ENCODE results near the gene GP5.
A peak's percentile ranks its signal among the peaks of the same experiment; 100 is the strongest.

The GP5 gene

GRCh38 chr3:194384156-194384555 lies 14.9 kb downstream of the GP5 start:
- H3K27ac ChIP-seq = no peak overlapping the region
- no peak for TF ChIP-seq CTCF (conservative IDR thresholded peaks at IDR 0.05)

- H3K27ac ChIP-seq = no peak overlapping the region
- TF ChIP-seq CTCF (conservative IDR thresholded peaks at IDR 0.05) = no peak
These were observed 15.7 kb downstream of the GP5 start for GRCh38 chr3:194383276-194383940.

GRCh38 chr3:194382892-194383223 lies 16.2 kb downstream of the GP5 start:
- no peak for TF ChIP-seq CTCF (conservative IDR thresholded peaks at IDR 0.05)
- H3K27ac ChIP-seq = no peak overlapping the region

GRCh38 chr3:194382196-194382891 lies 16.7 kb downstream of the GP5 start:
- TF ChIP-seq CTCF (conservative IDR thresholded peaks at IDR 0.05) = no peak
- no peak overlapping the region for H3K27ac ChIP-seq

- no peak for TF ChIP-seq CTCF (conservative IDR thresholded peaks at IDR 0.05)
- H3K27ac ChIP-seq = peak overlapping the region; percentile 46; the same call in 1 of the 2 replicates
These were observed 17.6 kb downstream of the GP5 start for GRCh38 chr3:194381460-194381875.

- H3K27ac ChIP-seq = no peak overlapping the region
- TF ChIP-seq CTCF (conservative IDR thresholded peaks at IDR 0.05) = no peak
These were observed 18.7 kb downstream of the GP5 start for GRCh38 chr3:194380326-194380725.

- TF ChIP-seq CTCF (conservative IDR thresholded peaks at IDR 0.05) = no peak
These were observed 19.4 kb downstream of the GP5 start for GRCh38 chr3:194379651-194380050.

More at GRCh38 chr3:194379651-194380050, 19.4 kb downstream of the GP5 start:
- H3K27ac ChIP-seq = no peak overlapping the region
